Measurements from ENCODE around the gene SLC47A2. TPM values are rescaled to one million over a fixed set of nuclear protein-coding genes. Genes with fewer than 3 reads are reported as not detected.

Gene SLC47A2
- total RNA-seq, 6 donors from 2014 or later: 0.09 TPM; not detected in 5

- WGBS, 2 donors: 88 to 89% methylated on average over 9 to 13 of the region's 13 CpGs
- TF ChIP-seq CTCF (IDR thresholded peaks at IDR 0.05) (no peak), POLR2A (IDR thresholded peaks at IDR 0.05) (no peak), EP300 (IDR thresholded peaks at IDR 0.05) (no peak), POLR2AphosphoS5 (IDR thresholded peaks at IDR 0.05) (no peak)
Observed at GRCh38 chr17:19747159-19747719, 30.9 kb upstream of the SLC47A2 start.

GRCh38 chr17:19746517-19746916, 30.1 kb upstream of the SLC47A2 start:
- Histone ChIP-seq H3K27ac (no peak overlapping the region), H3K27me3 (no peaks in the 10 kb centered on the region), H3K36me3 (no peaks in the 10 kb centered on the region), H3K9me3 (no peaks in the 10 kb centered on the region), H3K4me3 (no peak overlapping the region), H3K4me1 (peaks cover 5 to 26% (median 15%) of the 10 kb centered on the region in 4 donors)
- no peak for ATAC-seq (ENCODE audit: low FRiP score in 2 of 2)
- no peak for DNase-seq
- TF ChIP-seq EP300 (IDR thresholded peaks at IDR 0.05): no peak
- TF ChIP-seq CTCF (IDR thresholded peaks at IDR 0.05): no peak
- no peak for TF ChIP-seq POLR2AphosphoS5 (IDR thresholded peaks at IDR 0.05)
- TF ChIP-seq POLR2A (IDR thresholded peaks at IDR 0.05): no peak
- 82 to 92% methylated on average over 20 of the region's 20 CpGs for WGBS, 2 donors

More at GRCh38 chr17:19747159-19747719, 30.9 kb upstream of the SLC47A2 start:
- H3K4me1 ChIP-seq: peaks cover 5 to 29% (median 16%) of the 10 kb centered on the region in 4 donors
- no peaks in the 10 kb centered on the region for H3K27me3 ChIP-seq
- H3K9me3 ChIP-seq: no peaks in the 10 kb centered on the region
- DNase-seq: no peak
- no peak overlapping the region for H3K27ac ChIP-seq
- no peak for ATAC-seq (ENCODE audit: low FRiP score in 2 of 2)
- no peaks in the 10 kb centered on the region for H3K36me3 ChIP-seq
- no peak overlapping the region for H3K4me3 ChIP-seq

- ATAC-seq (ENCODE audit: low FRiP score in 2 of 2) (peak; percentile 82 to 93), DNase-seq (peak; percentile 93 to 99)
- Histone ChIP-seq H3K9me3 (no peaks in the 10 kb centered on the region), H3K4me3 (peak overlapping the region; percentile 15 to 60 (median 52)), H3K36me3 (no peaks in the 10 kb centered on the region), H3K27me3 (no peaks in the 10 kb centered on the region), H3K27ac (peak overlapping the region in 2 of 4 donors; percentile 16 to 75), H3K4me1 (peaks cover 5 to 26% (median 15%) of the 10 kb centered on the region in 4 donors)
- peak in 1 of 4 donors; percentile 20 for TF ChIP-seq POLR2A (IDR thresholded peaks at IDR 0.05)
- peak; percentile 95 to 98 (median 96) for TF ChIP-seq CTCF (IDR thresholded peaks at IDR 0.05)
- no peak for TF ChIP-seq POLR2AphosphoS5 (IDR thresholded peaks at IDR 0.05)
- TF ChIP-seq EP300 (IDR thresholded peaks at IDR 0.05): no peak
- 40 to 74% methylated on average over 14 to 26 of the region's 50 CpGs for WGBS, 2 donors
Observed at GRCh38 chr17:19744922-19745757, 28.8 kb upstream of the SLC47A2 start.

- TF ChIP-seq POLR2A (IDR thresholded peaks at IDR 0.05) (no peak), POLR2AphosphoS5 (IDR thresholded peaks at IDR 0.05) (no peak), EP300 (IDR thresholded peaks at IDR 0.05) (no peak), CTCF (IDR thresholded peaks at IDR 0.05) (no peak)
- DNase-seq (no peak), ATAC-seq (ENCODE audit: low FRiP score in 2 of 2) (peak in 1 of 2 donors; percentile 49)
- H3K36me3 ChIP-seq: no peaks in the 10 kb centered on the region
- WGBS, 2 donors: 11 to 20% methylated on average over 9 to 15 of the region's 26 CpGs
- peak overlapping the region; percentile 15 to 60 (median 52) for H3K4me3 ChIP-seq
- H3K9me3 ChIP-seq: no peaks in the 10 kb centered on the region
- peak overlapping the region in 3 of 4 donors; percentile 16 to 75 (median 19) for H3K27ac ChIP-seq
- H3K4me1 ChIP-seq: peaks cover 5 to 26% (median 15%) of the 10 kb centered on the region in 4 donors
- H3K27me3 ChIP-seq: no peaks in the 10 kb centered on the region
Observed at GRCh38 chr17:19744492-19744891, 28.1 kb upstream of the SLC47A2 start.
